H9 (cell line): Measurements from ENCODE around the gene KRTAP5-4. TPM values are rescaled to one million over a fixed set of nuclear protein-coding genes. Genes with fewer than 3 reads are reported as not detected.

ENCODE experiments used
- DNase-seq: peaks from one replicate; pipeline ENCODE4 v3.0.0-alpha.2; 2017
- H2AFZ ChIP-seq: one replicate; pipeline ENCODE4 v1.6.1; 2013; ENCODE audit warnings: mild to moderate bottlenecking, low read length, control low read depth, moderate library complexity
- H2AK5ac ChIP-seq: 2 replicates; pipeline ENCODE4 v1.6.1; 2013; ENCODE audit warnings: low read length, control low read depth, mixed read lengths; ENCODE audit not compliant: insufficient read length
- H2BK120ac ChIP-seq: one replicate; pipeline ENCODE4 v1.6.1; 2013; ENCODE audit warnings: low read depth, mild to moderate bottlenecking, low read length, control low read depth, inconsistent platforms; ENCODE audit not compliant: poor library complexity, severe bottlenecking
- H2BK12ac ChIP-seq: 2 replicates; pipeline ENCODE4 v1.6.1; 2013; ENCODE audit warnings: low read length, control low read depth, mixed read lengths, low read depth; ENCODE audit not compliant: insufficient read length
- H2BK15ac ChIP-seq: 2 replicates; pipeline ENCODE4 v1.6.1; 2013; ENCODE audit warnings: low read depth, low read length, control low read depth
- H2BK20ac ChIP-seq: one replicate; pipeline ENCODE4 v1.6.1; 2013; ENCODE audit warnings: low read depth, mild to moderate bottlenecking, low read length, control low read depth, inconsistent platforms; ENCODE audit not compliant: poor library complexity, severe bottlenecking
- H2BK5ac ChIP-seq: 2 replicates; pipeline ENCODE4 v1.6.1; 2013; ENCODE audit warnings: low read length, control low read depth, mixed read lengths; ENCODE audit not compliant: insufficient read length
- H3K14ac ChIP-seq: 2 replicates; pipeline ENCODE4 v1.6.1; 2013; ENCODE audit warnings: low read length, control low read depth; ENCODE audit not compliant: insufficient read depth
- H3K18ac ChIP-seq: 2 replicates; pipeline ENCODE4 v1.6.1; 2013; ENCODE audit warnings: low read depth, mild to moderate bottlenecking, mixed read lengths, low read length, control low read depth; ENCODE audit not compliant: insufficient read length
- H3K23ac ChIP-seq: 2 replicates; pipeline ENCODE4 v1.6.1; 2013; ENCODE audit warnings: low read length, control low read depth, mixed read lengths, low read depth; ENCODE audit not compliant: insufficient read length
- H3K23me2 ChIP-seq: 2 replicates; pipeline ENCODE4 v1.6.1; 2013; ENCODE audit warnings: low read depth, mild to moderate bottlenecking, mixed read lengths, low read length, control low read depth; ENCODE audit not compliant: insufficient read length, poor library complexity, severe bottlenecking
- H3K27ac ChIP-seq: 2 replicates; pipeline ENCODE4 v1.5.1; 2013; ENCODE audit warnings: low read length, control low read depth, mixed read lengths, low read depth; ENCODE audit not compliant: insufficient read length
- H3K27me3 ChIP-seq: 2 replicates; pipeline ENCODE4 v1.6.1; 2013; ENCODE audit warnings: low read length, control low read depth, inconsistent platforms; ENCODE audit not compliant: insufficient read depth
- H3K4ac ChIP-seq: 2 replicates; pipeline ENCODE4 v1.6.1; 2013; ENCODE audit warnings: low read depth, mild to moderate bottlenecking, control low read depth, inconsistent platforms, low read length, moderate library complexity
- H3K4me1 ChIP-seq: 2 replicates; pipeline ENCODE4 v1.6.1; 2013; ENCODE audit warnings: low read length, control low read depth, inconsistent platforms; ENCODE audit not compliant: insufficient read depth
- H3K4me2 ChIP-seq: 2 replicates; pipeline ENCODE4 v1.6.1; 2013; ENCODE audit warnings: low read length, control low read depth, mixed read lengths; ENCODE audit not compliant: insufficient read length, insufficient read depth
- H3K56ac ChIP-seq: 2 replicates; pipeline ENCODE4 v1.6.1; 2013; ENCODE audit warnings: low read depth, mild to moderate bottlenecking, mixed read lengths, low read length, control low read depth; ENCODE audit not compliant: insufficient read length
- H3K79me1 ChIP-seq: 2 replicates; pipeline ENCODE4 v1.6.1; 2013; ENCODE audit warnings: low read depth, mild to moderate bottlenecking, moderate library complexity, low read length, control low read depth, inconsistent platforms; ENCODE audit not compliant: insufficient read depth, poor library complexity, severe bottlenecking
- H3K79me2 ChIP-seq: 2 replicates; pipeline ENCODE4 v1.6.1; 2013; ENCODE audit warnings: low read length, control low read depth, inconsistent platforms; ENCODE audit not compliant: insufficient read depth
- H3K9ac ChIP-seq: 2 replicates; pipeline ENCODE4 v1.6.1; 2013; ENCODE audit warnings: low read length, control low read depth, mixed read lengths; ENCODE audit not compliant: insufficient read length; ENCODE audit errors: extremely low read depth
- H3K9me3 ChIP-seq: one replicate; pipeline ENCODE4 v1.6.1; 2013; ENCODE audit warnings: low read depth, low read length, inconsistent platforms; ENCODE audit not compliant: control insufficient read depth
- H3T11ph ChIP-seq: one replicate; pipeline ENCODE4 v1.6.1; 2013; ENCODE audit warnings: mild to moderate bottlenecking, low read length, control low read depth, inconsistent platforms
- H4K20me1 ChIP-seq: one replicate; pipeline ENCODE4 v1.6.1; 2013; ENCODE audit not compliant: control insufficient read depth, insufficient read length, insufficient read depth
- H4K5ac ChIP-seq: 2 replicates; pipeline ENCODE4 v1.6.1; 2013; ENCODE audit warnings: low read depth, mild to moderate bottlenecking, mixed read lengths, low read length, control low read depth; ENCODE audit not compliant: insufficient read length
- H4K8ac ChIP-seq: replicated peaks from 2 replicates; pipeline ENCODE4 v1.6.1; 2013; ENCODE audit warnings: low read length, control low read depth, mixed read lengths, low read depth; ENCODE audit not compliant: insufficient read length
- H4K91ac ChIP-seq: 2 replicates; pipeline ENCODE4 v1.6.1; 2013; ENCODE audit warnings: low read depth, mild to moderate bottlenecking, moderate library complexity, mixed read lengths, low read length, control low read depth; ENCODE audit not compliant: insufficient read length
- H3K27ac Mint-ChIP-seq, 3 experiments: 2 replicates in 2 of 3; 3 replicates in 1 of 3; pipeline ENCODE4 v1.8.0; 2020 to 2021; ENCODE audit warnings: mixed read lengths in 3 of 3, mild to moderate bottlenecking in 1 of 3, moderate library complexity in 1 of 3
- H3K27me3 Mint-ChIP-seq: 2 replicates; pipeline ENCODE4 v1.8.0; 2021; ENCODE audit warnings: low read depth, mild to moderate bottlenecking, moderate library complexity, mixed read lengths
- H3K36me3 Mint-ChIP-seq, 3 experiments: 2 replicates in 2 of 3; 3 replicates in 1 of 3; pipeline ENCODE4 v1.8.0; 2020 to 2021; ENCODE audit warnings: low read depth in 3 of 3, mixed read lengths in 3 of 3; ENCODE audit not compliant: insufficient read depth in 1 of 3
- H3K4me1 Mint-ChIP-seq, 2 experiments: 2 replicates each; pipeline ENCODE4 v1.8.0; 2020; ENCODE audit warnings: mixed read lengths in 2 of 2
- H3K4me3 Mint-ChIP-seq, 2 experiments: 2 replicates in 1 of 2; 3 replicates in 1 of 2; pipeline ENCODE4 v1.8.0; 2020 to 2021; ENCODE audit warnings: mild to moderate bottlenecking in 2 of 2, mixed read lengths in 2 of 2, moderate library complexity in 1 of 2
- H3K9me3 Mint-ChIP-seq, 2 experiments: 2 replicates in 1 of 2; 3 replicates in 1 of 2; pipeline ENCODE4 v1.8.0; 2020; ENCODE audit warnings: mild to moderate bottlenecking in 2 of 2, mixed read lengths in 2 of 2, moderate library complexity in 1 of 2
- WGBS: extraction: QIAGEN DNeasy Blood & Tissue Kit; methylation state at CpG from one replicate; pipeline ENCODE4 v1.1.7; 2013; ENCODE audit warnings: missing lambda C conversion rate, low lambda C conversion rate, mixed read lengths; ENCODE audit not compliant: insufficient read length; ENCODE audit errors: extremely low coverage; 5-methylcytosine and 5-hydroxymethylcytosine counted together
- total RNA-seq: library from RNA; stranded (reverse); gene quantifications from 2 replicates; pipeline ENCODE4 v1.2.1, GENCODE V29; 2021
- TF ChIP-seq, protein P1 (sequence below): fragments of 200-600 bp; sonication (generic); conservative IDR thresholded peaks from 3 replicates; pipeline ENCODE4 v1.8.0; 2021; ENCODE audit warnings: antibody characterized with exemption, mild to moderate bottlenecking

Gene KRTAP5-4
- total RNA-seq, 1 experiment from 2014 or later = not detected

- H3K23ac ChIP-seq = no peak overlapping the region
- no peak overlapping the region for H4K8ac ChIP-seq
- no peaks in the 10 kb centered on the region for H3K23me2 ChIP-seq
- no peaks in the 10 kb centered on the region for H3K9me3 Mint-ChIP-seq
- no peak overlapping the region for H3K4me3 Mint-ChIP-seq
- no peaks in the 10 kb centered on the region for H3K79me2 ChIP-seq
- no peaks in the 10 kb centered on the region for H4K20me1 ChIP-seq
- H2AK5ac ChIP-seq = no peak overlapping the region
- no peaks in the 10 kb centered on the region for H3K36me3 Mint-ChIP-seq
- no peaks in the 10 kb centered on the region for H3K4me1 ChIP-seq
- WGBS = no CpG with 5 or more reads among the region's 11 CpGs
- H2BK120ac ChIP-seq = no peak overlapping the region
- H2BK12ac ChIP-seq = no peak overlapping the region
- H3K27me3 ChIP-seq = no peaks in the 10 kb centered on the region
- TF ChIP-seq, protein P1, sequence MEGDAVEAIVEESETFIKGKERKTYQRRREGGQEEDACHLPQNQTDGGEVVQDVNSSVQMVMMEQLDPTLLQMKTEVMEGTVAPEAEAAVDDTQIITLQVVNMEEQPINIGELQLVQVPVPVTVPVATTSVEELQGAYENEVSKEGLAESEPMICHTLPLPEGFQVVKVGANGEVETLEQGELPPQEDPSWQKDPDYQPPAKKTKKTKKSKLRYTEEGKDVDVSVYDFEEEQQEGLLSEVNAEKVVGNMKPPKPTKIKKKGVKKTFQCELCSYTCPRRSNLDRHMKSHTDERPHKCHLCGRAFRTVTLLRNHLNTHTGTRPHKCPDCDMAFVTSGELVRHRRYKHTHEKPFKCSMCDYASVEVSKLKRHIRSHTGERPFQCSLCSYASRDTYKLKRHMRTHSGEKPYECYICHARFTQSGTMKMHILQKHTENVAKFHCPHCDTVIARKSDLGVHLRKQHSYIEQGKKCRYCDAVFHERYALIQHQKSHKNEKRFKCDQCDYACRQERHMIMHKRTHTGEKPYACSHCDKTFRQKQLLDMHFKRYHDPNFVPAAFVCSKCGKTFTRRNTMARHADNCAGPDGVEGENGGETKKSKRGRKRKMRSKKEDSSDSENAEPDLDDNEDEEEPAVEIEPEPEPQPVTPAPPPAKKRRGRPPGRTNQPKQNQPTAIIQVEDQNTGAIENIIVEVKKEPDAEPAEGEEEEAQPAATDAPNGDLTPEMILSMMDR = no peak
- H3K27me3 Mint-ChIP-seq = peaks cover 75% of the 10 kb centered on the region
- no peak overlapping the region for H2BK15ac ChIP-seq
- H3K27ac Mint-ChIP-seq = no peak overlapping the region
- H3K9me3 ChIP-seq = no peaks in the 10 kb centered on the region
- no peak overlapping the region for H3T11ph ChIP-seq
- no peak overlapping the region for H3K9ac ChIP-seq
- no peak overlapping the region for H4K5ac ChIP-seq
- H3K18ac ChIP-seq = no peak overlapping the region
- no peak for DNase-seq
- H3K79me1 ChIP-seq = no peaks in the 10 kb centered on the region
- H4K91ac ChIP-seq = no peak overlapping the region
- H3K4ac ChIP-seq = no peak overlapping the region
- H3K14ac ChIP-seq = no peak overlapping the region
- H3K56ac ChIP-seq = no peak overlapping the region
- peaks cover 0 to 8% of the 10 kb centered on the region in 2 experiments; a peak in 2 of 4 replicates for H3K4me1 Mint-ChIP-seq
- no peak overlapping the region for H2BK5ac ChIP-seq
- H3K27ac ChIP-seq = no peak overlapping the region
- no peak overlapping the region for H2BK20ac ChIP-seq
- H2AFZ ChIP-seq = no peak overlapping the region
- no peak overlapping the region for H3K4me2 ChIP-seq
These were observed 49.7 kb upstream of the KRTAP5-4 start for GRCh38 chr11:1671658-1672057.
